ENCODE results near the gene CYP26A1. TPM values are rescaled to one million over a fixed set of nuclear protein-coding genes. Genes with fewer than 3 reads are reported as not detected.
A peak's percentile ranks its signal among the peaks of the same experiment; 100 is the strongest.

Gene CYP26A1
- total and polyA plus RNA-seq, 2 donors (not counting 1 experiment from before 2014, with no cell fraction given) = under 0.01 TPM; not detected in 1

DNA sequence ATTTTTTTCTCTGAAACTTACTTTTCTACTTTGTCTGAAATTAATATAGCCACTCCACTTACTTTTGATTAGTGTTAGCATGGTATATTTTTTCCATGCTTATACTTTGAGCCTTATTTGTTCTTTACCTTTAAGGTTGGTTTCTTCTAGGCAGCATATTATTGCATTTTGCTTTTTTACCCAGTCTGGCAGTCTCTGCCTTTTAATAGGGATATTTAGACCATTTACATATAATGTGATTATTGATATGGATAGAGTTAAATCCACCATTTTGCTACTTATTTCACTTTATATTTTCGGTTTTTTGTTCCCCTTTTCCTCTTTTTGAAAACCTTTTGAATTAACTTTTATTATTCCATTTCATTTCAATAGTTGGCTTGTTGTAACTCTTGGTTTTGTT, 30.3 kb downstream of the CYP26A1 start:
- TF ChIP-seq, protein P1, sequence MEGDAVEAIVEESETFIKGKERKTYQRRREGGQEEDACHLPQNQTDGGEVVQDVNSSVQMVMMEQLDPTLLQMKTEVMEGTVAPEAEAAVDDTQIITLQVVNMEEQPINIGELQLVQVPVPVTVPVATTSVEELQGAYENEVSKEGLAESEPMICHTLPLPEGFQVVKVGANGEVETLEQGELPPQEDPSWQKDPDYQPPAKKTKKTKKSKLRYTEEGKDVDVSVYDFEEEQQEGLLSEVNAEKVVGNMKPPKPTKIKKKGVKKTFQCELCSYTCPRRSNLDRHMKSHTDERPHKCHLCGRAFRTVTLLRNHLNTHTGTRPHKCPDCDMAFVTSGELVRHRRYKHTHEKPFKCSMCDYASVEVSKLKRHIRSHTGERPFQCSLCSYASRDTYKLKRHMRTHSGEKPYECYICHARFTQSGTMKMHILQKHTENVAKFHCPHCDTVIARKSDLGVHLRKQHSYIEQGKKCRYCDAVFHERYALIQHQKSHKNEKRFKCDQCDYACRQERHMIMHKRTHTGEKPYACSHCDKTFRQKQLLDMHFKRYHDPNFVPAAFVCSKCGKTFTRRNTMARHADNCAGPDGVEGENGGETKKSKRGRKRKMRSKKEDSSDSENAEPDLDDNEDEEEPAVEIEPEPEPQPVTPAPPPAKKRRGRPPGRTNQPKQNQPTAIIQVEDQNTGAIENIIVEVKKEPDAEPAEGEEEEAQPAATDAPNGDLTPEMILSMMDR (conservative IDR thresholded peaks at IDR 0.05 in 1 of 2, IDR thresholded peaks at IDR 0.05 in 1 of 2; ENCODE audit: low read depth in 1 of 2, low read length in 2 of 2) = no peak
- no peak for TF ChIP-seq EZH2 (IDR thresholded peaks at IDR 0.05; ENCODE audit: low read length, missing control alignments)
- no peaks in the 10 kb centered on the region for H3K9me3 ChIP-seq (ENCODE audit: control insufficient read depth, insufficient read depth, low read depth, low read length)
- no peak overlapping the region for H3K4me3 ChIP-seq (replicated peaks in 1 of 4; ENCODE audit: control extremely low read depth in 1 of 4, insufficient read depth in 1 of 4, low read depth in 3 of 4, low read length in 4 of 4)
- H3K79me2 ChIP-seq (ENCODE audit: control insufficient read depth, insufficient read depth, low read length) = no peaks in the 10 kb centered on the region
- H3K27ac ChIP-seq (ENCODE audit: insufficient read depth, low read length) = no peak overlapping the region
- DNase-seq (ENCODE audit: low read depth in 2 of 2) = no peak
- no peaks in the 10 kb centered on the region for H3K27me3 ChIP-seq (ENCODE audit: control insufficient read depth, insufficient read depth, low read length)
- no peaks in the 10 kb centered on the region for H3K4me1 ChIP-seq (ENCODE audit: control insufficient read depth, extremely low read depth, insufficient read depth, low read length)
- H3K4me2 ChIP-seq (ENCODE audit: extremely low read depth, insufficient read depth, low read length) = no peak overlapping the region
- no peak overlapping the region for H2AFZ ChIP-seq (ENCODE audit: low read length)
- H3K9ac ChIP-seq (ENCODE audit: insufficient read depth, low read length) = no peak overlapping the region
- no peaks in the 10 kb centered on the region for H4K20me1 ChIP-seq (ENCODE audit: control insufficient read depth, extremely low read depth, insufficient read depth, low read length)
- no peaks in the 10 kb centered on the region for H3K36me3 ChIP-seq (ENCODE audit: control insufficient read depth, insufficient read depth, low read length)

DNA sequence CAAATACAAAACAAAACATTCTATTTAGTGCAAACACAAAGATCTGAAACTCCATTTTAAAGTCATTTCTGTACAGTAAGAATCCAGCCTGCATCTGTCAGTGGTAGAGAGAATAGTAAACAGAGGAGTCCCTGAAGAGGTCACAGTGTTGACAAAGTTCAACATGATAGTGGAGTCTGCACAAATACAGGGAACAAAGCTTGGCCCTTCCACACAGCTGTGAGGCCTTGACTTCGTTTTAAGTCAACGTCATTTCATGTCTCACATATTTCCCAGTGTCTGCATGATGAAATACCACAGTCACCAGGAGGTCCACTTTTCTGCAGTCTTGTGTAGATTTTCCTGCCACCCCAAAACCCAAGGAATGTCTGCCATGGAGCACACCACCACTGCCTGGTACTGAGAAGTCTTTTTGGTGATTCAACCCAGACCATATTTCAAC, 33.0 kb downstream of the CYP26A1 start:
- H3K79me2 ChIP-seq (ENCODE audit: control insufficient read depth, insufficient read depth, low read length) = no peaks in the 10 kb centered on the region
- H3K4me3 ChIP-seq (replicated peaks in 1 of 4; ENCODE audit: control extremely low read depth in 1 of 4, insufficient read depth in 1 of 4, low read depth in 3 of 4, low read length in 4 of 4) = no peak overlapping the region
- TF ChIP-seq, protein P1 (conservative IDR thresholded peaks at IDR 0.05 in 1 of 2, IDR thresholded peaks at IDR 0.05 in 1 of 2; ENCODE audit: low read depth in 1 of 2, low read length in 2 of 2) = no peak
- no peak for TF ChIP-seq EZH2 (IDR thresholded peaks at IDR 0.05; ENCODE audit: low read length, missing control alignments)
- H4K20me1 ChIP-seq (ENCODE audit: control insufficient read depth, extremely low read depth, insufficient read depth, low read length) = no peaks in the 10 kb centered on the region
- no peak overlapping the region for H3K9ac ChIP-seq (ENCODE audit: insufficient read depth, low read length)
- no peak overlapping the region for H3K27ac ChIP-seq (ENCODE audit: insufficient read depth, low read length)
- H3K4me2 ChIP-seq (ENCODE audit: extremely low read depth, insufficient read depth, low read length) = no peak overlapping the region
- no peaks in the 10 kb centered on the region for H3K36me3 ChIP-seq (ENCODE audit: control insufficient read depth, insufficient read depth, low read length)
- no peaks in the 10 kb centered on the region for H3K9me3 ChIP-seq (ENCODE audit: control insufficient read depth, insufficient read depth, low read depth, low read length)
- no peaks in the 10 kb centered on the region for H3K27me3 ChIP-seq (ENCODE audit: control insufficient read depth, insufficient read depth, low read length)
- H3K4me1 ChIP-seq (ENCODE audit: control insufficient read depth, extremely low read depth, insufficient read depth, low read length) = no peaks in the 10 kb centered on the region
- no peak overlapping the region for H2AFZ ChIP-seq (ENCODE audit: low read length)
- peak; percentile 6 to 44 for DNase-seq (ENCODE audit: low read depth in 2 of 2)

DNA sequence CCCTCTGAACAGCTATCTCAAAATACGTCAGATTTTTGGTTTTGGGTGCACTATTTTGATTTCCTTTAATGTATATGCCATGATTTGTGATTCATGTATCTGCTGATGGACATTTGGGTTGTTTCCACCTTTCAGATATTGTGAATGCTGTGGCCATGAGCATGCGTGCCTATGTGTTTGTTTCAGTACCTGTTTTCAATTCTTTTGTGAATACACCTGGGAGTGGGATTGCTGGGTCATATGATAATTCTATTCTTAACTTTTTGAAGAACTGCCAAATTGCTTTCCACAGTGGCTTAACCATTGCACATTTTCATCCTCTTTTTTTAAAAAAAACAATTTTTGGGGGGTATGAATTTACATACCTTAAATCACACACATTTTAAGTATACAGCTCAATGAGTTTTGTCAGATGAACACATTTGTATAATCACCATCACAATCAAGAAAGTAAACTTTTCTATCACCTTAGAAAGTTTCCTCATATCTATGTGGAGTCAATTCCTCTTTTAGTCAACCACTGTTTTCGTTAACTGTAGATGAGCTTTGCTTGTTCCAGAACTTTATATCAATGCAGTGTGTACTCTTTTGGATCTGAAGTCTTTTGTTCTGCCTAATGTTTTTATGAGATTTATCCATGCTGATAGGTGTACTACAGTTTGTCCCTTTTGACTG, 36.9 kb downstream of the CYP26A1 start:
- H3K79me2 ChIP-seq (ENCODE audit: control insufficient read depth, insufficient read depth, low read length) = no peaks in the 10 kb centered on the region
- no peaks in the 10 kb centered on the region for H3K36me3 ChIP-seq (ENCODE audit: control insufficient read depth, insufficient read depth, low read length)
- no peak overlapping the region for H3K4me3 ChIP-seq (replicated peaks in 1 of 4; ENCODE audit: control extremely low read depth in 1 of 4, insufficient read depth in 1 of 4, low read depth in 3 of 4, low read length in 4 of 4)
- H3K9ac ChIP-seq (ENCODE audit: insufficient read depth, low read length) = no peak overlapping the region
- TF ChIP-seq, protein P1 (conservative IDR thresholded peaks at IDR 0.05 in 1 of 2, IDR thresholded peaks at IDR 0.05 in 1 of 2; ENCODE audit: low read depth in 1 of 2, low read length in 2 of 2) = no peak
- TF ChIP-seq EZH2 (IDR thresholded peaks at IDR 0.05; ENCODE audit: low read length, missing control alignments) = no peak
- H3K27me3 ChIP-seq (ENCODE audit: control insufficient read depth, insufficient read depth, low read length) = peaks cover 9% of the 10 kb centered on the region
- no peaks in the 10 kb centered on the region for H3K4me1 ChIP-seq (ENCODE audit: control insufficient read depth, extremely low read depth, insufficient read depth, low read length)
- H4K20me1 ChIP-seq (ENCODE audit: control insufficient read depth, extremely low read depth, insufficient read depth, low read length) = no peaks in the 10 kb centered on the region
- H3K27ac ChIP-seq (ENCODE audit: insufficient read depth, low read length) = no peak overlapping the region
- no peaks in the 10 kb centered on the region for H3K9me3 ChIP-seq (ENCODE audit: control insufficient read depth, insufficient read depth, low read depth, low read length)
- no peak overlapping the region for H3K4me2 ChIP-seq (ENCODE audit: extremely low read depth, insufficient read depth, low read length)
- no peak for DNase-seq (ENCODE audit: low read depth in 2 of 2)
- no peak overlapping the region for H2AFZ ChIP-seq (ENCODE audit: low read length)

All from fibroblast of lung (primary cell).